HG03442 (cell line): ENCODE data around the gene TSPAN33.
"Not testable (repeated sequence)": the region's sequence is repeated elsewhere in the genome, so short reads cannot be mapped to it uniquely, and the experiment has no call there.

Source experiments
- ATAC-seq: cut with Tn5 transposase; IDR thresholded peaks from one replicate; pipeline ENCODE4 v1.9.1; 2021; ENCODE audit warnings: mild to moderate bottlenecking, moderate library complexity; ENCODE audit not compliant: unreplicated experiment

TSPAN33 gene

GRCh38 chr7:129169171-129169671 lies 24.7 kb downstream of the TSPAN33 start:
- no peak for ATAC-seq

- ATAC-seq = peak; percentile 68
Measured at GRCh38 chr7:129169686-129170440, 25.4 kb downstream of the TSPAN33 start.

- ATAC-seq = no peak
Measured at GRCh38 chr7:129170441-129171021, 26.0 kb downstream of the TSPAN33 start.

DNA sequence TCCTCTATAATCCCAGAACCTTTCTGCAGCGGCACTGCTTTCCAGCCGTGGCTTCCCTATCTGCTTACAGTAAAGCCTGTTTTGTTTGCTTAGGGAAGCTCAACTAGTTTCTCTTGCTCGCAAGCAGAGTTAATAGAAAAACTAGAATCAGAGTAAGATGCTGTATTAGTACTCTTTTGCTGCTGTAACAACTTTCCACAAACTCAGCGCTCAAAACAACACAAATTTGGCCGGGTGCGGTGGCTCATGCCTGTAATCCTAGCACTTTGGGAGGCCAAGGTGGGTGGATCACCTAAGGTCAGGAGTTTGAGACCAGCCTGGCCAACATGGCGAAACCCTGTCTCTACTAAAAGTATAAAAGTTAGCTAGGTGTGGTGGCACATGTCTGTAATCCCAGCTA lies 29.4 kb downstream of the TSPAN33 start:
- not testable (repeated sequence) for ATAC-seq

GRCh38 chr7:129176916-129177710 lies 32.6 kb downstream of the TSPAN33 start:
- no peak for ATAC-seq

DNA sequence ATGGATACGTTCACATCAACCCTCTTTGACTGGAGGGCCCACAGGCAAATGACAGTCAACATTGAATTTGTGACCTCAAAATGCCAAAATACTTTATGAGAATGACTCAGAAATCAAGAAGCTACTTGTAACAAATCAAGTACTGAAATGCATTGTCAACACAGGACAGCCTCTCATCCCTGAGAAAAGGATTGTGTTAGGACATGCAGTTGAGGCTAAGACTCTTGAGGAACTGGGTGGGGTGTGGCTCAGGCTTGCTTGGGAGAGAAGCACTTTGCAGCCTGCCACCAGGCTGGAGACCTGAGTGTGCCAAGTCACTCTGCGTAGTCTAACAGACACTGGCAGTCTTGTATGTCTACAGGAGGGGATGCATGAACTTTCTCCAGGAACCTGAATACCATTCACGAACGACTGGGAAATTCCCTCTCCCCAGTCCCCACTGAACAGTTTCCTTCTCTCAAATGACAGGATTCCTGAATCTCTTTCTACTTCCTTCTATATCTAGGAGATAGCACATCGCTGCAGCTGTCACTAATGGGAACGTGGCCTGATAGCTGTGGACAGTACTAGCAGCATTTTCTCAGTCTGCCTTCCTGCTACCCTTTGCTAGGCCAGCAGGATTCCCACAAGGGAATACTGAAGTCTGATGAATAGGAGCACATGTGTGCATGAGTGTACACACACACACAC lies 40.6 kb downstream of the TSPAN33 start:
- ATAC-seq = no peak

DNA sequence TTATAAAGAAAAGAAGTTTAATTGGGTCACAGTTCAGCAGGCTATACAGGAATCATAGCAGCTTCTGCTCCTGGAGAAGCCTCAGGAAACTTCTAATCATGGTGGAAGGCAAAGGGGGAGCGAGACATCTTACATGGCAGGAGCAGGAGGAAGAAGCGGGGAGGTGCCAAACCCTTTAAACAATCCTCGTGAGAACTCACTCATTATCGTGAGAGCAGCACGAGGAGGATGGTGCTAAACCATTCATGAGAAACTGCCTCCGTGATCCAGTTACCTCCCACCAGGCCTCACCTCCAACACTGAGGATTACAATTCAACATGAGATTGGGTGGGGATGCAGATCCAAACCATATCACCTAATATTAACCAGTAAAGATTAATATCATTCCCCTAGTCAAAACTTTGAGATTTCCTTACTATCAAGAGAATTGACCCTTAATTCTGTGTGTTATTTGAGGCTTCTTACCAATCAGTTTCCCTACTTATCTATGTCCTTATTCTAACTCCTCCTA lies 42.3 kb downstream of the TSPAN33 start:
- ATAC-seq = no peak

- ATAC-seq = no peak
Measured at GRCh38 chr7:129187681-129188371, 43.3 kb downstream of the TSPAN33 start.

DNA sequence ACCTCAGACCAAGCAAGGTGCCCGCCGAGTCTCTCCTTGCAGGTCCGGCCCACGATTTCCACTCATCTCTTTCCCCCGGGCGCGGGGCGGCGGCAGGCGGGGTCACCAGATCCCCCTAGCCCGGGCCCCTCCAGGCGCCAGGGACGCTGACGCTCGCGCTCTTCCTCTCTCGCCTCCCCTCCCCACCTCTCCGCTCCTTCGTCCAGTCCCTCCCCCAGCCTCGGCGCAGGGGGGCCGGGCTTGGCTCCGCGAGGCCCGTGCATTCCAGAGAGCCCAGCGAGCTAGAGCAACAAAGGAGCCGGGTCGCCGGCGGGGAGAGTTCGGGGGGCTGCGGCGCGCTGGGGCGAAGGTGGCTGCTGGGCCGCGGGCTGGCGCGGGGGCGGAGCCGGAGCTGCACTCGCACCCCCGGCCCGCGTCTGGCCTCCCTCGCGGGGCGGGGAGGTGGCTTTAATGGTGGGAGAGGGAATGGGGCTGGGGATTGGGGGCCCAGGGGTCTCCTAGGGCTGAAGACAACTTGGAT lies 43.9 kb downstream of the TSPAN33 start, which contains the start of gene SMO:
Gene SMO (plus strand): TSS at position 262 of the 520 bp plus-strand sequence. CDS start 519 bp downstream, outside the sequence.
- no peak for ATAC-seq

DNA sequence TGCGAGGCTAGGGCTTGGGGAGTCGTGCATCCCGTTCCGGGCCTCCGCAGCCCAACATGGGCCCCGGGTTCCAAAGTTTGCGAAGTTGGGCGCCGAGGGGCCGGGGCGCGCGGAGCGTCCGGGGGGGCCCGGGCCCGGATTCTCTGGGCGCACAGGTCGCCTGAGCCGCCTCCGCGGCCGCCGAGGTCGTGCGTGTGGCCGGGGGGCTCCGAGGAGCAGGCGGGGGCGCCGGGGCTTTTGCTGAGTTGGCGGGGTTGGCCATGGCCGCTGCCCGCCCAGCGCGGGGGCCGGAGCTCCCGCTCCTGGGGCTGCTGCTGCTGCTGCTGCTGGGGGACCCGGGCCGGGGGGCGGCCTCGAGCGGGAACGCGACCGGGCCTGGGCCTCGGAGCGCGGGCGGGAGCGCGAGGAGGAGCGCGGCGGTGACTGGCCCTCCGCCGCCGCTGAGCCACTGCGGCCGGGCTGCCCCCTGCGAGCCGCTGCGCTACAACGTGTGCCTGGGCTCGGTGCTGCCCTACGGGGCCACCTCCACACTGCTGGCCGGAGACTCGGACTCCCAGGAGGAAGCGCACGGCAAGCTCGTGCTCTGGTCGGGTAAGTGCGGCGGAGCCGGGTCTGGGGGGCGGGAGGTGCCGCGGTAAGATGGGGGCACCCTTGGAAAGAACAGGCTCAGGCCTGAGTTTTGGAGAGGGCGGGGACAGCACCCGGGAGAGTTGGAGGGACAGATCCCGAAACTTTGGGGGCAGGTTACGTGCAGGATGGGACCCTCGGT lies 44.6 kb downstream of the TSPAN33 start:
- no peak for ATAC-seq

- no peak for ATAC-seq
Measured at GRCh38 chr7:129189661-129190310, 45.3 kb downstream of the TSPAN33 start.

DNA sequence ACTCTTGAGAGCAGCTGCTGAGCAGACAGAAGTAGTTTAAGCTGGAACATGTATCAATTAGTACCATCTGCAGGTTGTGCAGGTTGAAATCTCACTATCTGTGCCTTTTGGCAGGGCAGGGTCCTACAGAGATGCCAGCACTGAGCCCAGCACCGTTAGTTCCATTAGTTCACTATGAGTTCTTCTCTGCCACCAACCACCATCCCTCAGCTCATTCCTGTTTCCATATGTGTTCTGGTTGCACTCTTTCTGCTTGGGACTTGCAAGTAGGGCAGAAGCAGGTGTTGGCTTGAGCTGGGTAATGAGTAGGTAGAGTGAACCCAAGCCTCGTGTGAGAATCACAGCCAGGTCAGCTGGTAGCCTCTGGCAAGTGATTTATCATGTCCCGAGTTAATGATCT lies 46.8 kb downstream of the TSPAN33 start:
- no peak for ATAC-seq

GRCh38 chr7:129193892-129194291 lies 49.4 kb downstream of the TSPAN33 start:
- ATAC-seq = no peak

DNA sequence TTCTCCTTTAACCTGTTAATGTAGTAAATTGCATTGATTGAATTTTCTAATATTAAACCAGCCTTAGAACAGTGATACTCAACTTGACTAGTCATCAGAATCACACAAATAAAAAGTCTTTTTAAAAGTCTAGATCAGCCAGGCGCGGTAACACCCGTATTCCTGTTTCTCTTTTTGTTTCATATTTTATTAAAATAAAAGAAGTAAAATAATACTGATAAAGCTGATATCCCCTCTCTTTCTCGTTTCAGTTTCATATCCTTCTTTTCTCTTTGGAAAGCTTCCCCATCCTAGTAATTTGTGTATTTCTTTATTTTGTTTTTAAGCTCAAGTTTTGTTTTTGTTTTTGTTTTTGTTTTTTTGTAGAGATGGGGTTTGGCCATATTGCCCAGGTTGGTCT lies 53.3 kb downstream of the TSPAN33 start:
- ATAC-seq = no peak

GRCh38 chr7:129199406-129199805 lies 54.9 kb downstream of the TSPAN33 start:
- no peak for ATAC-seq

DNA sequence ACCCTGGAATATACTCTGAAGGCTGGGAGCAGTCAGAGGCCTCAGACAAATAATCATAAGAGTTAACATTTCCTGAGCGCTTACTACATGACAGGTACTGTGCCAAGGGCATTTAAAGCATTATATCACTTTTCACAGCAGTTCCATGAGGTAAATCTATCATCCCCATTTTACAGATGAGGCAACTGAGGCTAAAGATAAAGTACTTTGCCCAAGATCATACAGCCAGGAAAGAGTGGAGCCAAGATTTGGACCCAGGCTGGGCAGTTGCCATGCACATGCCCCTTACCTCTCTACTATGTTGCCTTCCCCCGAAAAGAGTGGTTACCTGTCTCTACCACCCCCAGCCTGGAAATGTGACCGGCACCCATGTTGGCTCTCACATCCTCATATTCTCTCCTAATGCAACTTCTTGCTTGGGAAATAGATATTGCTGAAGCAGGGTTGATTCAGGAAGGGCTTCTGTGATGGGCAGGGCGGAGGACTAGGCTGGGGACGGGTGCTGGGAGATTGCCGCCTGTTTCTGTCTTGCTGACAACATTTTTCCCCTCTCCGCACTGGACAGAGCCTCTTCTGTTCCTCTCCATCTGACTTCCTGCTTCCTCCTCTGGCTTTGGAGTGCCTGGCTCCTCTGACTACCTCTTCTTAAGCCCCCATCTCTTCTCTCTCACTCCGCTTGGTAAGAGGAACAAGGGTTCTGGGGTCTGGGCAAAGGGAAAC lies 57.7 kb downstream of the TSPAN33 start:
- no peak for ATAC-seq

- no peak for ATAC-seq
Measured at GRCh38 chr7:129203050-129203741, 58.7 kb downstream of the TSPAN33 start.
